ENCODE data around the gene CCNK. TPM values are rescaled to one million over a fixed set of nuclear protein-coding genes. Genes with fewer than 3 reads are reported as not detected.

Gene CCNK
- total and polyA plus RNA-seq, 10 of the 15 experiments (the other 5 are each of a cell fraction or from before 2014, with no cell fraction given), result 10.8 to 88.0 (median 22.5) TPM

DNA sequence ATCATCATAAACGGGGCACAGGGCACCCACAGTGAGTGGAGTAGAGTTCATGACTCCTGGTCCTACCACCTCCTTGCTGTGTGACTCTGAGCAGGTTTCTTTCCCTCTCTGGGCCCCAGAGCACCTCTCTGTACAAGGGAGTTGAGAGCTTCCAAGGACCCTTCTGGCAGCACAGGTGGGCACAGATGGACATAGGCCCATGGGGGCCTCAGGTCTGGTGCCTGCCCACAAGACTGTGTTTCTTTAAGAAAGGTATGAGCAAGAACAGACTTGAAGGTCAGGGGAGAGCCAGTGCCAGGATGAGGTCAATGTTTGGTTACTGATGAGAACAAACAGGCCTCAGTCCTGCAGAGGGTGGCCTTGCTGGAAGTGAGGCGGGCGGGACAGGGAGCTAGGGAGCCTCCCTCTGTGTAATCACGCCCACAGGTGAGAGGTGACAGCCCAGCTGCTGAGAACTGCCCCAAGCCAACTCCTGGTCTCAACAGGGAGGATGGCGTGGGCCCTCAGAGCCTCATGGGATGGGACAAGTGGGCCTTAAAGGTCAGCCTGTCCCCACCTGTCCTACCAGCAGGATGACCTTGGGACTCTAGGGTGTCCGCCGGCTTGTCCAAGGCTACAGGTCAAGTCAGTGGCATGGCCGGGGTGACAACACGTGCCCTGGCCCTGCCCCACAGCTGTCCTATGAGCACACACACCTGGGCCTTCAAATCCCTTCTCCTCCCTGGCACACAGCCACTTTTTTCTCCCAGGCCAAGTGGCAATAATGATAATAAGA lies 73.7 kb downstream of the CCNK start (continued):
- TF ChIP-seq PRDM15 (CRISPR knock-in tag; IDR thresholded peaks at IDR 0.05), result no peak
- TF ChIP-seq MXI1 (IDR thresholded peaks at IDR 0.05; ENCODE audit: low read depth, low read length), result no peak
- TF ChIP-seq ASH2L (IDR thresholded peaks at IDR 0.05; ENCODE audit: borderline replicate concordance, low read depth), result no peak
- TF ChIP-seq HDAC6 (IDR thresholded peaks at IDR 0.05; ENCODE audit: unreplicated experiment), result no peak
- no peak for TF ChIP-seq CEBPZ (IDR thresholded peaks at IDR 0.05; ENCODE audit: low read depth, low read length)
- TF ChIP-seq PKNOX1 (IDR thresholded peaks at IDR 0.05), result no peak

Data from GM12878 (cell line).